HepG2 (cell line): ENCODE data around the gene GOLT1A. TPM values are rescaled to one million over a fixed set of nuclear protein-coding genes. Genes with fewer than 3 reads are reported as not detected.

Source experiments
- ATF5 ChIP-seq: sonication (generic); formaldehyde crosslinking; IDR thresholded peaks from 2 replicates; pipeline ENCODE4 v1.4.0; 2020; ENCODE audit warnings: mild to moderate bottlenecking, low read depth, missing genetic modification reagents
- FOSL1 ChIP-seq: sonication (generic); formaldehyde crosslinking; IDR thresholded peaks from 2 replicates; pipeline ENCODE4 v1.9.0; 2021; ENCODE audit warnings: missing genetic modification reagents, borderline replicate concordance
- FOXA3 ChIP-seq: IDR thresholded peaks from 2 replicates; pipeline ENCODE4 v1.6.1; 2016; ENCODE audit warnings: missing genetic modification reagents, missing compliant biosample characterization
- HDAC6 ChIP-seq: fragments of 200-600 bp; sonication (generic); IDR thresholded peaks from 2 replicates; pipeline ENCODE4 v1.7.0; 2017; ENCODE audit warnings: mild to moderate bottlenecking, antibody characterized with exemption, low read length, low read depth
- ISL2 ChIP-seq: sonication (generic); formaldehyde crosslinking; IDR thresholded peaks from 2 replicates; pipeline ENCODE4 v1.5.0; 2020; ENCODE audit warnings: missing genetic modification reagents
- KMT2B ChIP-seq: IDR thresholded peaks from 2 replicates; pipeline ENCODE4 v1.6.1; 2016; ENCODE audit warnings: missing genetic modification reagents, missing compliant biosample characterization
- MZF1 ChIP-seq: sonication (generic); formaldehyde crosslinking; IDR thresholded peaks from 2 replicates; pipeline ENCODE4 v1.8.1; 2023; ENCODE audit warnings: mild to moderate bottlenecking, missing genetic modification reagents, borderline replicate concordance
- NCOR1 ChIP-seq: fragments of 200-600 bp; sonication (generic); IDR thresholded peaks from 2 replicates; pipeline ENCODE4 v1.7.0; 2017; ENCODE audit warnings: antibody characterized with exemption, low read length, borderline replicate concordance
- NFYC ChIP-seq: IDR thresholded peaks from 2 replicates; pipeline ENCODE4 v1.6.1; 2016; ENCODE audit warnings: missing genetic modification reagents, missing compliant biosample characterization
- NRL ChIP-seq: sonication (generic); formaldehyde crosslinking; IDR thresholded peaks from 2 replicates; pipeline ENCODE4 v1.5.0; 2020; ENCODE audit warnings: missing genetic modification reagents, mild to moderate bottlenecking, moderate library complexity, borderline replicate concordance
- PHF8 ChIP-seq: sonication (generic); formaldehyde crosslinking; IDR thresholded peaks from 2 replicates; pipeline ENCODE4 v1.5.0; 2020; ENCODE audit warnings: missing genetic modification reagents
- POGK ChIP-seq: sonication (generic); formaldehyde crosslinking; conservative IDR thresholded peaks from 2 replicates; pipeline ENCODE4 v1.8.0; 2022; ENCODE audit warnings: mild to moderate bottlenecking, moderate library complexity, missing genetic modification reagents
- POLR2AphosphoS5 ChIP-seq: IDR thresholded peaks from 2 replicates; pipeline ENCODE4 v1.6.1; 2012; ENCODE audit warnings: low read depth, low read length
- RARA ChIP-seq: IDR thresholded peaks from 2 replicates; pipeline ENCODE4 v1.6.1; 2016; ENCODE audit warnings: missing genetic modification reagents, missing compliant biosample characterization
- SP5 ChIP-seq: IDR thresholded peaks from 2 replicates; pipeline ENCODE4 v1.6.1; 2016; ENCODE audit warnings: low read depth, borderline replicate concordance
- STAG1 ChIP-seq: sonication (generic); formaldehyde crosslinking; IDR thresholded peaks from 2 replicates; pipeline ENCODE4 v1.4.0; 2020; ENCODE audit warnings: missing genetic modification reagents
- TFDP2 ChIP-seq: sonication (generic); formaldehyde crosslinking; IDR thresholded peaks from 2 replicates; pipeline ENCODE4 v1.4.0; 2020; ENCODE audit warnings: missing genetic modification reagents
- TOE1 ChIP-seq: sonication (generic); formaldehyde crosslinking; IDR thresholded peaks from 2 replicates; pipeline ENCODE4 v1.4.0; 2020; ENCODE audit warnings: mild to moderate bottlenecking, missing genetic modification reagents
- ZBTB26 ChIP-seq: IDR thresholded peaks from 2 replicates; pipeline ENCODE4 v1.6.1; 2016; ENCODE audit warnings: missing compliant biosample characterization, missing genetic modification reagents, borderline replicate concordance
- ZFP36L1 ChIP-seq: sonication (generic); formaldehyde crosslinking; IDR thresholded peaks from 2 replicates; pipeline ENCODE4 v1.8.0; 2022; ENCODE audit warnings: mild to moderate bottlenecking, missing genetic modification reagents, moderate library complexity
- ZFP62 ChIP-seq: sonication (generic); formaldehyde crosslinking; IDR thresholded peaks from 2 replicates; pipeline ENCODE4 v1.4.0; 2020; ENCODE audit warnings: missing genetic modification reagents
- ZFX ChIP-seq: sonication (generic); formaldehyde crosslinking; IDR thresholded peaks from 2 replicates; pipeline ENCODE4 v1.4.0; 2020; ENCODE audit warnings: mild to moderate bottlenecking, low read depth, missing genetic modification reagents, moderate library complexity
- ZNF12 ChIP-seq: sonication (generic); formaldehyde crosslinking; IDR thresholded peaks from 2 replicates; pipeline ENCODE4 v1.5.0; 2020; ENCODE audit warnings: missing genetic modification reagents
- ZNF234 ChIP-seq: sonication (generic); formaldehyde crosslinking; conservative IDR thresholded peaks from 2 replicates; pipeline ENCODE4 v1.5.1; 2020; ENCODE audit warnings: mild to moderate bottlenecking, missing genetic modification reagents
- ZNF567 ChIP-seq: sonication (generic); formaldehyde crosslinking; IDR thresholded peaks from 2 replicates; pipeline ENCODE4 v1.8.1; 2023; ENCODE audit warnings: mild to moderate bottlenecking, missing genetic modification reagents, borderline replicate concordance
- ZNF879 ChIP-seq: sonication (generic); formaldehyde crosslinking; IDR thresholded peaks from 2 replicates; pipeline ENCODE4 v1.8.1; 2023; ENCODE audit warnings: missing genetic modification reagents
- polyA plus RNA-seq, 8 experiments: library from polyadenylated mRNA; depleted of rRNA in 3 of 8; stranded (reverse) in 7 of 8; unstranded in 1 of 8; fragments of >200 nt; fragmentation: Illumina TruSeq in 4 of 8; extraction: Trizol in 4 of 8; gene quantifications; 2 replicates each; pipeline versions ENCODE4 v1.2.1 to v1.2.3, GENCODE V29; 2011 to 2016; ENCODE audit warnings: low read depth in 4 of 8, missing spikeins in 1 of 8, mixed read lengths in 1 of 8; ENCODE audit not compliant: insufficient read depth in 1 of 8
- total RNA-seq, 5 experiments: library from RNA; depleted of rRNA; stranded (reverse); fragments of >200 nt; fragmentation: Illumina TruSeq; extraction: Trizol; gene quantifications; 2 replicates each; pipeline ENCODE4 v1.2.3, GENCODE V29; 2016; ENCODE audit warnings: low read depth in 1 of 5

GOLT1A gene
- total and polyA plus RNA-seq, 2 of the 13 experiments (the other 11 are each of a cell fraction or from before 2014, with no cell fraction given) = 25.8 to 28.0 TPM

GRCh38 chr1:204151552-204152309 is 62.1 kb downstream of the GOLT1A start, which contains the start of gene ETNK2 (continued):
- 0 out of 2 replicates have a peak, but pooled peaks have one; percentile 29 for TF ChIP-seq POGK
- TF ChIP-seq ZNF879 (CRISPR knock-in tag) = no peak
- 0 out of 2 replicates have a peak, but pooled peaks have one; percentile 14 for TF ChIP-seq FOXA3 (CRISPR knock-in tag)
- no peak for TF ChIP-seq HDAC6
- TF ChIP-seq ISL2 (CRISPR knock-in tag) = peak; percentile 14; the same call in 1 of the 2 replicates
- peak; percentile 54 for TF ChIP-seq PHF8 (CRISPR knock-in tag)
- no peak for TF ChIP-seq ATF5 (CRISPR knock-in tag)
- no peak for TF ChIP-seq ZNF12 (CRISPR knock-in tag)
- no peak for TF ChIP-seq ZFX
- 0 out of 2 replicates have a peak, but pooled peaks have one; percentile 22 for TF ChIP-seq ZNF234 (CRISPR knock-in tag)
- TF ChIP-seq KMT2B = no peak
- no peak for TF ChIP-seq ZFP62 (CRISPR knock-in tag)
- TF ChIP-seq TOE1 = no peak
- TF ChIP-seq RARA (CRISPR knock-in tag) = no peak
- TF ChIP-seq NFYC (CRISPR knock-in tag) = no peak
- no peak for TF ChIP-seq ZBTB26 (CRISPR knock-in tag)
- 0 out of 2 replicates have a peak, but pooled peaks have one; percentile 26 for TF ChIP-seq POLR2AphosphoS5
- no peak for TF ChIP-seq FOSL1
- no peak for TF ChIP-seq MZF1 (CRISPR knock-in tag)
- 0 out of 2 replicates have a peak, but pooled peaks have one; percentile 43 for TF ChIP-seq NRL (CRISPR knock-in tag)
- TF ChIP-seq ZFP36L1 (CRISPR knock-in tag) = no peak
- peak; percentile 56; the same call in 1 of the 2 replicates for TF ChIP-seq SP5
- no peak for TF ChIP-seq STAG1
- 0 out of 2 replicates have a peak, but pooled peaks have one; percentile 23 for TF ChIP-seq TFDP2 (CRISPR knock-in tag)
- TF ChIP-seq ZNF567 (CRISPR knock-in tag) = no peak
- TF ChIP-seq NCOR1 = no peak
